ENCODE data around the gene KLK15.

Gene KLK15

GRCh38 chr19:50838239-50838638, 4.9 kb upstream of the KLK15 start:
- TF ChIP-seq CTCF (conservative IDR thresholded peaks at IDR 0.05; ENCODE audit: low read depth), result no peak
- ChIA-PET POLR2A (ENCODE audit: low non-redundant PET) (no interaction called here), CTCF (no interaction called here)
- no peak for DNase-seq (ENCODE audit: low spot score)
- no peak overlapping the region for H3K27ac ChIP-seq

GRCh38 chr19:50837300-50837699, 3.9 kb upstream of the KLK15 start:
- CTCF ChIA-PET, result interaction anchor here (0.7 kb wide), 1 partner anchor 169 kb away, joined by 3 read pairs; no protein-coding TSS in a partner anchor
- POLR2A ChIA-PET (ENCODE audit: low non-redundant PET), result no interaction called here
- TF ChIP-seq CTCF (conservative IDR thresholded peaks at IDR 0.05; ENCODE audit: low read depth), result no peak

GRCh38 chr19:50836543-50837195, 3.3 kb upstream of the KLK15 start:
- ChIA-PET POLR2A (ENCODE audit: low non-redundant PET) (no interaction called here), CTCF (interaction anchor here (0.7 kb wide), 1 partner anchor 170 kb away, joined by 3 read pairs; no protein-coding TSS in a partner anchor)
- TF ChIP-seq CTCF (conservative IDR thresholded peaks at IDR 0.05; ENCODE audit: low read depth), result no peak
- H3K27ac ChIP-seq, result no peak overlapping the region
- no peak for DNase-seq (ENCODE audit: low spot score)

More at GRCh38 chr19:50837300-50837699, 3.9 kb upstream of the KLK15 start:
- no peak overlapping the region for H3K27ac ChIP-seq
- DNase-seq (ENCODE audit: low spot score), result no peak

- POLR2A ChIA-PET (ENCODE audit: low non-redundant PET), result interaction anchor here (0.6 kb wide), 1 partner anchor 910 kb away, joined by 6 read pairs; no protein-coding TSS in a partner anchor
- DNase-seq (ENCODE audit: low spot score), result peak; percentile 86
- CTCF ChIA-PET, result no interaction called here
Observed at GRCh38 chr19:50835785-50836542, 2.6 kb upstream of the KLK15 start.

GRCh38 chr19:50835103-50835784, 1.9 kb upstream of the KLK15 start:
- DNase-seq (ENCODE audit: low spot score), result no peak
- TF ChIP-seq CTCF (conservative IDR thresholded peaks at IDR 0.05; ENCODE audit: low read depth), result no peak
- H3K27ac ChIP-seq, result no peak overlapping the region
- CTCF ChIA-PET, result interaction anchor here (0.5 kb wide), 1 partner anchor 88 kb away, joined by 7 read pairs; no protein-coding TSS in a partner anchor
- POLR2A ChIA-PET (ENCODE audit: low non-redundant PET), result interaction anchor here (0.6 kb wide), 1 partner anchor 909 kb away, joined by 6 read pairs; no protein-coding TSS in a partner anchor

More at GRCh38 chr19:50835785-50836542, 2.6 kb upstream of the KLK15 start:
- no peak for TF ChIP-seq CTCF (conservative IDR thresholded peaks at IDR 0.05; ENCODE audit: low read depth)
- H3K27ac ChIP-seq, result no peak overlapping the region

GRCh38 chr19:50833802-50834167, 411 bp upstream of the KLK15 start:
- POLR2A ChIA-PET (ENCODE audit: low non-redundant PET), result no interaction called here
- CTCF ChIA-PET, result no interaction called here
- no peak for DNase-seq (ENCODE audit: low spot score)
- no peak for TF ChIP-seq CTCF (conservative IDR thresholded peaks at IDR 0.05; ENCODE audit: low read depth)
- H3K27ac ChIP-seq, result no peak overlapping the region
